Stimulated activated naive CD8-positive, alpha-beta T cell treated with anti-CD3 and anti-CD28 coated beads, Interleukin-15, Interleukin-2, amounts not matched to agents 100 ng/mL and 50 ng/mL, for 24 hours (primary cell): ENCODE data around the gene ACP3.
"Not testable (repeated sequence)": the region's sequence is repeated elsewhere in the genome, so short reads cannot be mapped to it uniquely, and the experiment has no call there.

ENCODE experiments used
- H3K27ac Mint-ChIP-seq: one replicate; pipeline ENCODE4 v1.8.0; 2021; ENCODE audit warnings: mild to moderate bottlenecking, mixed read lengths
- H3K27me3 Mint-ChIP-seq: one replicate; pipeline ENCODE4 v1.8.0; 2021; ENCODE audit warnings: mixed read lengths
- H3K36me3 Mint-ChIP-seq: one replicate; pipeline ENCODE4 v1.8.0; 2021; ENCODE audit warnings: low read depth, mixed read lengths
- H3K4me1 Mint-ChIP-seq: one replicate; pipeline ENCODE4 v1.8.0; 2021; ENCODE audit warnings: low read depth, mixed read lengths
- H3K4me3 Mint-ChIP-seq: one replicate; pipeline ENCODE4 v1.8.0; 2021; ENCODE audit warnings: mild to moderate bottlenecking, mixed read lengths
- H3K9me3 Mint-ChIP-seq: one replicate; pipeline ENCODE4 v1.8.0; 2021; ENCODE audit warnings: mixed read lengths

The ACP3 gene

GRCh38 chr3:132294906-132295305 is 22.3 kb upstream of the ACP3 start:
- peaks cover 3% of the 10 kb centered on the region for H3K9me3 Mint-ChIP-seq
- no peak overlapping the region for H3K4me3 Mint-ChIP-seq
- peaks cover 9% of the 10 kb centered on the region for H3K27me3 Mint-ChIP-seq

GRCh38 chr3:132303336-132304201 is 13.6 kb upstream of the ACP3 start:
- H3K36me3 Mint-ChIP-seq, H3K27ac Mint-ChIP-seq, H3K4me3 Mint-ChIP-seq, H3K9me3 Mint-ChIP-seq, H3K4me1 Mint-ChIP-seq: not testable (repeated sequence)
- H3K27me3 Mint-ChIP-seq, result peaks cover 10% of the 10 kb centered on the region

More at GRCh38 chr3:132294906-132295305, 22.3 kb upstream of the ACP3 start:
- Mint-ChIP-seq H3K27ac (no peak overlapping the region), H3K4me1 (no peaks in the 10 kb centered on the region), H3K36me3 (no peaks in the 10 kb centered on the region)

GRCh38 chr3:132304351-132304750 is 12.9 kb upstream of the ACP3 start:
- not testable (repeated sequence) for H3K4me3 Mint-ChIP-seq, H3K36me3 Mint-ChIP-seq, H3K9me3 Mint-ChIP-seq, H3K27me3 Mint-ChIP-seq, H3K27ac Mint-ChIP-seq, H3K4me1 Mint-ChIP-seq

GRCh38 chr3:132310057-132310456 is 7.2 kb upstream of the ACP3 start:
- not testable (repeated sequence) for H3K9me3 Mint-ChIP-seq, H3K36me3 Mint-ChIP-seq, H3K27ac Mint-ChIP-seq, H3K4me3 Mint-ChIP-seq, H3K4me1 Mint-ChIP-seq, H3K27me3 Mint-ChIP-seq

GRCh38 chr3:132311316-132311715 is 5.9 kb upstream of the ACP3 start:
- no peak overlapping the region for H3K27ac Mint-ChIP-seq
- H3K9me3 Mint-ChIP-seq, result no peaks in the 10 kb centered on the region
- no peaks in the 10 kb centered on the region for H3K4me1 Mint-ChIP-seq
- no peak overlapping the region for H3K4me3 Mint-ChIP-seq
- peaks cover 5% of the 10 kb centered on the region for H3K27me3 Mint-ChIP-seq
- no peaks in the 10 kb centered on the region for H3K36me3 Mint-ChIP-seq

- H3K4me3 Mint-ChIP-seq, result no peak overlapping the region
- H3K36me3 Mint-ChIP-seq, result no peaks in the 10 kb centered on the region
- H3K27me3 Mint-ChIP-seq, result peaks cover 5% of the 10 kb centered on the region
- H3K9me3 Mint-ChIP-seq, result no peaks in the 10 kb centered on the region
- H3K4me1 Mint-ChIP-seq, result no peaks in the 10 kb centered on the region
- no peak overlapping the region for H3K27ac Mint-ChIP-seq
These were observed 5.4 kb upstream of the ACP3 start for GRCh38 chr3:132311841-132312240.

- H3K9me3 Mint-ChIP-seq, result no peaks in the 10 kb centered on the region
- H3K27ac Mint-ChIP-seq, result no peak overlapping the region
- no peaks in the 10 kb centered on the region for H3K36me3 Mint-ChIP-seq
- peaks cover 10% of the 10 kb centered on the region for H3K27me3 Mint-ChIP-seq
- no peak overlapping the region for H3K4me3 Mint-ChIP-seq
- no peaks in the 10 kb centered on the region for H3K4me1 Mint-ChIP-seq
These were observed 1.4 kb upstream of the ACP3 start for GRCh38 chr3:132315851-132316250.

- H3K36me3 Mint-ChIP-seq, result no peaks in the 10 kb centered on the region
- H3K4me3 Mint-ChIP-seq, result no peak overlapping the region
- H3K27me3 Mint-ChIP-seq, result peaks cover 16% of the 10 kb centered on the region
- no peaks in the 10 kb centered on the region for H3K4me1 Mint-ChIP-seq
- H3K9me3 Mint-ChIP-seq, result no peaks in the 10 kb centered on the region
- H3K27ac Mint-ChIP-seq, result no peak overlapping the region
These were observed 1.2 kb downstream of the ACP3 start for GRCh38 chr3:132318451-132318850.

- Mint-ChIP-seq H3K27me3 (peaks cover 15% of the 10 kb centered on the region), H3K4me3 (no peak overlapping the region), H3K27ac (no peak overlapping the region), H3K4me1 (no peaks in the 10 kb centered on the region), H3K9me3 (no peaks in the 10 kb centered on the region), H3K36me3 (no peaks in the 10 kb centered on the region)
These were observed 4.1 kb downstream of the ACP3 start for GRCh38 chr3:132321304-132321703.

- H3K36me3 Mint-ChIP-seq, result no peaks in the 10 kb centered on the region
- no peaks in the 10 kb centered on the region for H3K9me3 Mint-ChIP-seq
- peaks cover 14% of the 10 kb centered on the region for H3K27me3 Mint-ChIP-seq
- no peak overlapping the region for H3K27ac Mint-ChIP-seq
- no peak overlapping the region for H3K4me3 Mint-ChIP-seq
- no peaks in the 10 kb centered on the region for H3K4me1 Mint-ChIP-seq
These were observed 7.9 kb downstream of the ACP3 start for GRCh38 chr3:132325103-132325606.

GRCh38 chr3:132325634-132326033 is 8.4 kb downstream of the ACP3 start:
- no peak overlapping the region for H3K27ac Mint-ChIP-seq
- no peaks in the 10 kb centered on the region for H3K9me3 Mint-ChIP-seq
- no peaks in the 10 kb centered on the region for H3K36me3 Mint-ChIP-seq
- no peaks in the 10 kb centered on the region for H3K4me1 Mint-ChIP-seq
- H3K4me3 Mint-ChIP-seq, result no peak overlapping the region
- H3K27me3 Mint-ChIP-seq, result peaks cover 15% of the 10 kb centered on the region

GRCh38 chr3:132326251-132326650 is 9.0 kb downstream of the ACP3 start:
- Mint-ChIP-seq H3K4me3 (no peak overlapping the region), H3K27ac (no peak overlapping the region), H3K27me3 (peaks cover 11% of the 10 kb centered on the region), H3K9me3 (no peaks in the 10 kb centered on the region), H3K4me1 (no peaks in the 10 kb centered on the region), H3K36me3 (no peaks in the 10 kb centered on the region)

- peaks cover 14% of the 10 kb centered on the region for H3K27me3 Mint-ChIP-seq
- H3K4me3 Mint-ChIP-seq, result no peak overlapping the region
- no peaks in the 10 kb centered on the region for H3K4me1 Mint-ChIP-seq
- H3K9me3 Mint-ChIP-seq, result no peaks in the 10 kb centered on the region
- no peaks in the 10 kb centered on the region for H3K36me3 Mint-ChIP-seq
- H3K27ac Mint-ChIP-seq, result no peak overlapping the region
These were observed 14.9 kb downstream of the ACP3 start for GRCh38 chr3:132332082-132332481.

GRCh38 chr3:132332508-132332907 is 15.3 kb downstream of the ACP3 start:
- Mint-ChIP-seq H3K9me3 (no peaks in the 10 kb centered on the region), H3K27me3 (peaks cover 14% of the 10 kb centered on the region), H3K4me3 (no peak overlapping the region), H3K27ac (no peak overlapping the region), H3K36me3 (no peaks in the 10 kb centered on the region), H3K4me1 (no peaks in the 10 kb centered on the region)

- Mint-ChIP-seq H3K4me1 (peaks cover 4% of the 10 kb centered on the region), H3K36me3 (no peaks in the 10 kb centered on the region), H3K9me3 (no peaks in the 10 kb centered on the region), H3K27ac (no peak overlapping the region), H3K4me3 (no peak overlapping the region), H3K27me3 (peaks cover 4% of the 10 kb centered on the region)
These were observed 24.5 kb downstream of the ACP3 start for GRCh38 chr3:132341746-132342145.

GRCh38 chr3:132342183-132342582 is 25.0 kb downstream of the ACP3 start:
- peaks cover 4% of the 10 kb centered on the region for H3K4me1 Mint-ChIP-seq
- no peak overlapping the region for H3K4me3 Mint-ChIP-seq
- peaks cover 4% of the 10 kb centered on the region for H3K27me3 Mint-ChIP-seq

More at GRCh38 chr3:132342183-132342582, 25.0 kb downstream of the ACP3 start:
- Mint-ChIP-seq H3K9me3 (no peaks in the 10 kb centered on the region), H3K36me3 (no peaks in the 10 kb centered on the region), H3K27ac (no peak overlapping the region)
